ENCODE results near the gene WDR83.

- TF ChIP-seq EZH2phosphoT487 (IDR thresholded peaks at IDR 0.05; ENCODE audit: insufficient read depth, low read depth) (no peak), EZH2 (IDR thresholded peaks at IDR 0.05; ENCODE audit: insufficient read depth, poor library complexity, severe bottlenecking) (no peak)
Measured at GRCh38 chr19:12687496-12688196, 21.0 kb downstream of the WDR83 start, which contains the start of gene GNG14.
